GM15510 (cell line): ENCODE results near the gene LRMDA.

Experiments used
- POLR2A ChIP-seq: IDR thresholded peaks from 3 replicates; pipeline ENCODE4 v1.6.1; 2011; ENCODE audit warnings: borderline replicate concordance; ENCODE audit not compliant: insufficient read length; ENCODE audit errors: extremely low read depth

LRMDA gene

DNA sequence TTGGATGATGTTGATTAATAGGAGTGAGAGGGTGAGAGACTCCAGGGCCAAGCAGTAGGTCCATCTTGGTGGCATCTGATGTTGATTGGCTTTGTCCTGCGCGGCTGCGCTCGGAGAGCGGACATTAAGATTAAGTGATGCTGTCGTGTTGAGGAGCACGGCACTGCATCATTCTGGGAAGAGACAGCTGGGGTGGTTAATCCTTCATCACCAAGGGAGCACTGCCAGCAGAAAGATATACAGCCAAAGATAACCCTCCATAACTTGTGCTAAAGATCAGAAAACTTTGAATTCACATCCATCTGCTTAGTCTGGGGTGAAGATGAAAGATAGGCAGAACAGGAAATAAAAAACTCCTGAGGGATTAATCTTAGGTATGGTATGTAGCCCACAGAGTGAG lies 208.3 kb downstream of the LRMDA start:
- no peak for TF ChIP-seq POLR2A

DNA sequence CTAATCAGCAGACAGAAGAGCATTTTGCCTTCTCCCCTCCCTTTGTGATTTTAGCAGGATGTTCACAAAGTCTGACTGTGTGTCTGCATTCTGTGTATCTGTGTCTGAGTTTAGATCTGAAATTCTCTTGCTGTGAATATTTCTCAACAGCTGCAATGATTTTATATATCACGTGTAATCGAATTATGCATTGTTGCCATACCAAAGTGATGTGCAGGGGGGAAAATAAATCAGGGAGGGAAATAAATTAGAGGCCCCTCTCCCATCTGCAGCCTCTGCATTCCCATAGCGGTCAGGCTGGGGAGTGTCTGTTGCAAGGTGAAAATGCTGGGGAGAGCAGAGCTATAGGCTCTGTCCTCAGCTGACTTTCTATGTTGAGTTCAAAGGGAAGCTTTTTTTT lies 209.0 kb downstream of the LRMDA start:
- TF ChIP-seq POLR2A = no peak

DNA sequence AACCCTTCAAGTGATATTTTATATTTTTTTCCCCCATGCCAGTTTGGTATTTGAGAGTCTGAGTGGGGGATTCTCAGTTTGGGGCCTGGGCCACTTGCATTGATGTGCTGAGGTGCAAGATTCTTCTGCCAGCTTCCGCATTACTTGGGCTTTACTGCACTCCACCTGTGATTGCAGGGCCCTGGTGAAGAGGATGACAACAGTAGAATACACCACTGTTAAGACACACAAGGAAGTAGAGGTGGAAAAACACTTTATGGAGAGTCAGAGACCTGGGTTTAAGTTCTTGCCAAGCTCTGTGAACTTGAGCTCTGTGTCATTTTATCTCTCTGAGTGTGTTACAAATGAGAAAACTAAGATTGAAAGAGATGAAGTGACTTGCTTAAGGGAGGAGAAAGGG lies 209.4 kb downstream of the LRMDA start:
- TF ChIP-seq POLR2A = no peak

DNA sequence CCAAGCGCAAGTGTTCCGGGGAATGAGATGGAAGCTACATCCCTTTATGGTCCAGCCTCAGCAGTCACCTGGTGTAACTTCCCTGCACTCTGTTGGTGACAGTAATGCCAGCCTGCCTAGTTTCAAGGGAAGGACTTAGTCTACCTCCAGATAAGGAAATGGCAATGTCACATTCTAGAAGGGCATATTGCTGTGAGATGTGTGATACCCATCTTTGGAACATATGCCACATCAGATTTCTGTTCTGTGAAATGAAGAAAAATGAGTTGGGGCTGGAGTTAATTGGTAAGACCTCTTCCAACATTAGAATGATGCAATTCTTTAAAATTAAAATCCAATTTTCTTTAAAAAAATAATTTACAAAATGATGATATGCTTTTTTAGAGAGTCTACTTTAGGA lies 212.0 kb downstream of the LRMDA start:
- no peak for TF ChIP-seq POLR2A

DNA sequence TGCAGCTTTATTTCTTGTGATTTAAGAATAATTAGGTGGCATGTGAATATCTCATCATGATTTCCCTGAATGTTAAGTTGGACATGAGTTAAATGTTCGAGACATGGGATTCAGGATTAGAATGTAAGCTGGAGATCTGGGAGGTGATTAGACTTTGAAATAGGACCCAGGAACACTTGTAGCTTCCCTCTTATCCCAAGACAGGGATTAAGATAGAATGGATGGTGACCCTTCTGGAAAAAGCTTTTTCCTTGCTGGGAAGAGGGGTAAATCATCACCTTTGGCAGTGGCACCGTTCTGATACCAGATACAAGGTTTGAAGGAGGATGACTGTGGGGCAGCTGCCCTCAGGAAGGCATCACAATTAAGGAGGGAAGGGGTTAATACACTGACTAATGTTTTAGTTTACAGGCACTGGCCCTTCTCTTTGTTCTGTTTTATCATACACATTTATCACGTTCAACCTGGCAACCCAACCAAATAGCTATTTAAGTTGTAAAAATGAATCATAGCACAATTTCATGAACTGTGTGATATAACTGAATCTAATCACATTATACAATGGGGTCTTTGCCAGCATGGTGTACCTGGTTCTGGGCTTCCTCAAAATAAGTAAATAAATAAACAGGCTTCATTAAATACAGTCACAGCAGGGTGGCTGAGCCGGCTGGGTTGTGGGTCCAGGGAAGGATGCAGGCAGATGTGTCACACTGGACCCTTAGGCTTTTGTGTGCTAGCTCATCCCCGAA lies 212.7 kb downstream of the LRMDA start:
- TF ChIP-seq POLR2A = no peak

DNA sequence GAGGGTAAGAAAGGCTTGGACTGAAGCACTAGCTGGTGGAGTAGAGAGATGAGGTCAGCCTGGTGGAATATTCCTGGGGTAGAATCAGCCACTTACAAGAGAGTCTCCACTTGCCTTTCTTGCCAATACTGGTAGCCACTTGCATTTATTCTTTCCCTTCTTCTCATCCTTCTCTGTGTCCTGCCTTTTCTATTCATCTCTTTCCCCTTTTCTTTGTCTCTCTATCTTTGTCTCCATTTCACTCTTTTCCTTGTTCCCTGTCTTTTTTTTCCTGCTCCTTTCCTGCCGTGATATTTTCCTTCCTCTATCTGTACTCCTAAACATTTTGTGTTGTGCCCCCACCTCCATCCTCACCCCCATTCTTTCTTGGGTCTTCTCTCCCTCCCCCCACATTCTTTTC lies 214.3 kb downstream of the LRMDA start:
- no peak for TF ChIP-seq POLR2A

DNA sequence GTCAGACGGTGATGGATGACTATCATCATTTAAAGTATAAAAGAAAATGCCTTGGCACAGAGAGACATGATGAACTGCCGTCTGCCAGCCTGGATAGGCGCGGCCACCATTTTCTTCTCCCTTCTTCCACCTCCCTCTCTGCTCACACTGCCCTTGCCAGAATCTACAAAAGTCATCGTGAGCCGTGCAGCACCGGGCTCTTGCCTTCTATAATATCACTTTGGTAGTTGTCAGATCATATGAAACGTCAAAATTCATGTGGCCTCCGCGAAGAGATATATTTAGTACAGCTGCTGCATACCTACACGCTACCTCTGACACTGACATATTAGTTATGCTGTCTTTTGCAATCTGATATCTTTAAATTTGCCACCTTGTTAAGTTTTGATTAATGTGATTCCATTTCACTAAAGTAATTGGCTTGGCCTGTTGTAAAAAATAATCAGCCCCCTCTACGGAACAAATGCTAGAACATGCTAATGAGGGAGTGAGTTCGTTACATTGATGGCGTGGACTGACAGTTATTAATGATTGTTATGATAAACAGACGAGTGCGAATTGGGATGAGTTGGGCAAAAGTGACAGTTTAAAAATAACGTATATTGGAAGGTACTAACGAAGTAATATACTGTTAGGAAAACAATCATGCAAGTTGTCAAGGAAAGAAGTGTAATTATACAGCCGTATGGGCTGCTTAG lies 214.9 kb downstream of the LRMDA start:
- TF ChIP-seq POLR2A = no peak

DNA sequence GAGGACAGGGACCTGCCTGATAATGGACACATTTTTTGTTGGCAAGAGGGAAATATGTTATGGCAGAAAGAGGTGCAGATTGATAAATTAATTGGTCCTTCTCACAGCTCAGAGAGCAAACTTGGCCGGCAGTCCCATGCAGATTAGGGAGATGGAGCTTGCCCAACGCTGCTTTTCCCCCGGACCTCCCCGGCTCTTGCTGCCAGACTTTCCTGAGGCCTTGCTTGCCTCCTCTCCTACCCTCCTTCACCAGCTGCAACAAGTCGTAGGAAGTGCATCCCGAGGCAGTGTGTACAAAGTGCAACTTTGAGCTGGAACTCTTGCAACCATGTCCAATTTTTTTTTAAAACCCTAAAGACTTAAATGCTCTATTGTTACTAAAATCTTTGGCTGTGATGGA lies 215.5 kb downstream of the LRMDA start:
- no peak for TF ChIP-seq POLR2A

DNA sequence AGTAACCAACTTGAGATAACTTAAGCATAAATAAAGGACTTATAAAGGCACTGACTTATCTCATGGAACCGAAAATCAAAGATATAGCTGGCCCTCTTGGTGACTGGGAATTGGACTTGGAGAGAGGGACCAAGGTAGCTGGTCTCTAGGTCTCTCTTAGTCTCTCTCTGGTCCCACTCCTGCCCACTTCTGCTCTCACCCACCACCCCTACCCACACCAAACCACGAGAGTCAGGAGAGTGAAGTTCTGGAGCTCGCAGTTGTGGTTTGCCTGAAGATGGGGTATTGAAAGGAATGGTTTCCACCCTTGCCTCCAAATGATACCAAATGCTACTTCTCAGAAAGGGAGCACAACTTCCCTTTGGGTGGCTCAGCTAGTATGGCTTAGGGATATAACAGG lies 216.3 kb downstream of the LRMDA start:
- no peak for TF ChIP-seq POLR2A

DNA sequence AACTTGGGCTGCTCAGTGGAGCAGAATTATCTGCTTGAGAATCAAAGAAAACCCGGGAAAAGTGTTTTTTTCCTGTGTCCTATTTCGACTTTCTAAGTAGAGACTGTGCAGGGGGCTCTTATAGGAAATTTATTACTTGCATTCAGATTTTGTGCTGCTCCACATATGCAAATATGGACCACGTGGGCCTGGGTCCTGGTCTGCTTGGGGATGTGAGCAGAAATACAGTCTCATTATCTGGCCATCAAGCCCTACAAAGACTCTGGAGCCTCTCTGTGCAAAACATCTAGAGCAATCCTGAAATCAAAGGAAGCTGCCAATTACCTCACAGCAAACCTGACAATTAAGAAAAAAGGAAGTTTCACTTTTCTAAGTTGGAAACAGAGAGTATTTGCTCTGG lies 216.9 kb downstream of the LRMDA start:
- TF ChIP-seq POLR2A = no peak

DNA sequence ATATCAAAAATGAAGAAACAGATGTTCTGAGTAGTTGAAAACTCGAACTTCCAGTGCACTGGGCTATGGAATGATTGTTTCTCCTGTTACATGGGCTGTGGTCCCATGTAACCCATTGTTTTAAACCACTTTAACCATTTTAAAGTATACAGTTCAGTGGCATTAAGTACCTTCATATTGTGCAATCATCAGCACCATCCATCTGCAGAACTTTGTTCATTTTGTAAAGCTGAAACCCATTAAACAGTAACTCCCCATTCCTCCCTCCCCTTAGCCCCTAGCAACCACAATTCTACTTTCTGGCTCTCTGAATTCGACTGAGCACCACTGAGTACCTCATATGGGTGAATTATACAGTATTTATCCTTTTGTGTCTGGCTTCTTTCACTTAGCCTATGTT lies 217.4 kb downstream of the LRMDA start:
- no peak for TF ChIP-seq POLR2A

DNA sequence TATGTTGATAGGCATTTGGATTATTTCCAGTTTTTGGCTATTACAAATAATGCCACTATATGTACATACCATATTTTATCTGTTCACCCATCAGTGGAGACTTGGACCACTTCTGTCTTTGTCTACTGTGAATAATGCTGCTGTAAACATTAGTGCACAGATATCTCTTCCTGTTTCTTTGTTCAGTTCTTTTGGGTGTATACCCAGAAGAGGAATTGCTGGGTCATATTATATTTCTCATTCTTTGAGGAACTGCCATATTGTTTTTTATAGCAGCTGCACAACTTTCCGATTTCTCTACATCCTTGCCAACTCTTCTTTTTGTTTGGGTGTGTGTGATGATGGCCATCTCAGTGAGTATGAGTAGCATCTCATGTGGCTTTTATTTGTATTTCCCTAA lies 218.0 kb downstream of the LRMDA start:
- TF ChIP-seq POLR2A = no peak

DNA sequence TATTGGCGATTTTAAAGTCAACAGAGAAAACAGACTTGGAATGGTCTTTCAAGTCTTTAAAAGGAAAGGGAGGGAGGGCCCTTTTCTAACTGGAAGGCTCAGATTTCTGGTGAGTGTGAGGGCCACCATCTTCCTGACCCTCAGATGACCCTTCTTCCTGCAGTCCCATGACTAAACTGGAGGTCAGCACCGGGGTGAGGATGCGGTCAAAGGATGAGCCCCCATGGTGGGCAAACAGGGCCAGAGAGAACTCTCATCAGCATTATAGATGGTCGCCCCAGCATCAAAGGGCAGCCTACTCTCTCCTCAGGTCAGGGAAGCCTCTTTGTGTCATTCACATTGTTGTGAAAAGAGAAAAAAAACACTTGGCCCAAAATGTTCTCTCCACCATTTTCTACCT lies 219.2 kb downstream of the LRMDA start:
- TF ChIP-seq POLR2A = no peak

DNA sequence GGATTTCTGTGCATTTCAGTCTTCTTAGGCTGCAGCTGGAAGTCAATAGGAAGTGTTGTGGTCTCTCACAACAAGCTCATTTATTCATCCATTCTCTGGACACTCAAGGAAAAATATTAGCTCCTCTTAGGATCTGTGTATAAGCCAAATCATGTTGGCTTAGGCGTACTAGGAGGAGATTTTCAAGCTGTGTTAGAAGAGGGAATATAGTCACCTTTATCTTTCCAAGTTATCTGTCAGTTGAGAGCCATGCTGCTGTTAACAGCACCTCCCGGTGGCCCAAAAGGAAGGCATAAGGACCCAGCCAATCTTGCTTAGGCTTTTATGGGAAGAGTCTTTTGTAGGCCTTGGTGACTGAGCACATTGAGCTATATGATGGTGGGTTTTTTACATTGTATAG lies 220.0 kb downstream of the LRMDA start:
- TF ChIP-seq POLR2A = no peak

DNA sequence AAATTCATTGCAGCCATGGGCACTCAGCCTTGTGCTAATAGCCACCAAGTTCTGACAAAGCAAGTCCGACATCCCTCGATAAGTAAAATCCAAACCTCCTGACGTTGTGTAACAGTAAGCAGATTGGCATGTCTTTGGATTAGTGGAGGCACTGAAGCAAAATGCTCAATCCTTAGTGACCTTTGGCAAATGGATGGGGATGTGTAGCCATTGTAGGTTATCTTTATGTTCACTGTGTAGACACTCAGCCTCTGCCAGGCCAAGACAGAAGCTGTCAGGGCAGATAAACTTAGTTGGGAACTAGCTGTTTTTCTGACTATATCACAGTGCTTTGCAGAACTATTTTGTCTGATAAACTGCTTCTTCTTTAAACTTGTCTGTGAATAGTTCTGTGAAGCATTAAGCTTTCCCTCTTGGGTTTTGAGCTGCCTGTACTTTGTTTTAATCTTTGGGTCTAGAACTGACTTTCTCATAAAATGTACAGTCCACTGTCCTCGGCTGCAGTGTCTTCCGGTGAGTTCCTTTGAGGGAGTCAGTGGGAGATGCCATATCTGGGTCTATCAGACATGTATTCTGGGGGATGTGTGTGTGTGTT lies 220.8 kb downstream of the LRMDA start:
- no peak for TF ChIP-seq POLR2A

DNA sequence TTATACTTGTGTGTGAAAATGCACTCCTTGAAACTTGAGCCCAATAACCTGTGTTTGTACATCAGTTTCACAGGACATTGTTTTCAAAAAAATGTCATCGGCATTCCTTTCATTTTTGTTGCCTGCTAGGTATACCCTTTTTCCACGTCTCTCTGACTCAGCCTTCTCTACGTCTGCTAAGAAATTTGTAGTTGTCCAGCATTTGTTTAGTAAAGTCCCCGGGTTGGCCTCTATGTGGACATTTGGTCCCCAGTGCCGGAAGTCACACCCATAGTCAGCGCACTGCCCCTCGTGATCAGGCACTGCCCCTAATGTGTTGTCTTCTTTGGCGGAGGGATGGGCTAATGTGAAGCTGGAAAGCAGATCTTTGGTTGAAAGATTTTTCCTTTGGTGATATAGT lies 222.3 kb downstream of the LRMDA start:
- TF ChIP-seq POLR2A = no peak

DNA sequence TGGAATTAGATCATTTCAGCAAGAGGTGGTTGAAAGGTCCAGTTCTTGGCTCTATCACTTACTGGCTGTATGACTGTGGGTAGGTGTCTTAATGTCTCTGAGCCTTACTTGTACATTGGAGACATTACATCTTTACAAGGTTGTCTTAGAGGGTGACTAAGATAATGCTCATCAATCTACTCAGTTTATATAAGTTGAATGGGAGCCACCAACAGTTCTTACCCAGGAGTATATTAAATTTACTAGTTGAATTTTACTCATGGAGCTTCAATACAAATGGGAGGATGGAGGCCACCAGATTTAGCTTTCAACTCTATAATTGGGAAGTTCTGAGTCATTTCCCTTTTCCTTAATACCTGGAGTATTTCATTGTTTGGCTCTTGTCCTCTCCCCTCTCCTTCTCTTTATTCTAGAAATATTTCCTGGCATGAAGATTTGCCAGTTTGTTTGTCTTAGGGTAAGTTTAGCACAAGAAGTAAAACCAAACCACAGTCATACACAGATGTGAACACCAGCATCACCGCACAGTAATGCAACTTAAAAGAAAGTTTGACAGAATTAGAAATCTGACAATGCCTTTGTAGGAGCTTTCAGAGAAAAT lies 222.8 kb downstream of the LRMDA start:
- TF ChIP-seq POLR2A = no peak

DNA sequence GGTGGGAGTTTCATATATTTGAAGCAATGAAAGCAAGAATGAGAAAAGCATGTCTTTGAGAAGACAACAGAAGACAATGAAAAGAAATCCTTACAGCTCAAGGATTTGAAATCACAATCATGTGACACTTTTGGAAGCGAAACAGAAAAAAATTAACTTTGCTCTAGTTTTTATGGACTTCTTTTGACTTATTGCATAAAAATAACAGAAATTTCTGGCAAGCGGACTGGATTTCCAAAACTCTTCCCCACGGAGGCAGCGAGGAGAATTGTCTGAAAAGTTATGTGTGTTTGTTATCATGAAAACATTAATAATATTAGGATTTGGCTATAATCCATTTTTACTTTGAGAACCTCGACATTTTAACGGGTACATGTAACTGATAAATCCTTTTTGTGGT lies 223.3 kb downstream of the LRMDA start:
- no peak for TF ChIP-seq POLR2A
